Peyer's patch (tissue), 4 donors: ENCODE measurements around the gene MUSTN1.

Experiments used
- POLR2A ChIP-seq, 2 donors: fragments of 450-650 bp; IDR thresholded peaks; one replicate each; pipeline ENCODE4 v1.5.1; 2017; ENCODE audit warnings: antibody characterized with exemption in 2 of 2, mild to moderate bottlenecking in 2 of 2, moderate library complexity in 2 of 2
- TF ChIP-seq, protein P1 (sequence below), 6 experiments: fragments of 450-650 bp in 4 of 6; fragments of 200-600 bp in 2 of 6; sonication (generic) in 1 of 6; IDR thresholded peaks; one replicate each; pipeline ENCODE4 v1.5.1; 2017 to 2019; ENCODE audit warnings: antibody characterized with exemption in 6 of 6, mild to moderate bottlenecking in 3 of 6, moderate library complexity in 1 of 6

DNA sequence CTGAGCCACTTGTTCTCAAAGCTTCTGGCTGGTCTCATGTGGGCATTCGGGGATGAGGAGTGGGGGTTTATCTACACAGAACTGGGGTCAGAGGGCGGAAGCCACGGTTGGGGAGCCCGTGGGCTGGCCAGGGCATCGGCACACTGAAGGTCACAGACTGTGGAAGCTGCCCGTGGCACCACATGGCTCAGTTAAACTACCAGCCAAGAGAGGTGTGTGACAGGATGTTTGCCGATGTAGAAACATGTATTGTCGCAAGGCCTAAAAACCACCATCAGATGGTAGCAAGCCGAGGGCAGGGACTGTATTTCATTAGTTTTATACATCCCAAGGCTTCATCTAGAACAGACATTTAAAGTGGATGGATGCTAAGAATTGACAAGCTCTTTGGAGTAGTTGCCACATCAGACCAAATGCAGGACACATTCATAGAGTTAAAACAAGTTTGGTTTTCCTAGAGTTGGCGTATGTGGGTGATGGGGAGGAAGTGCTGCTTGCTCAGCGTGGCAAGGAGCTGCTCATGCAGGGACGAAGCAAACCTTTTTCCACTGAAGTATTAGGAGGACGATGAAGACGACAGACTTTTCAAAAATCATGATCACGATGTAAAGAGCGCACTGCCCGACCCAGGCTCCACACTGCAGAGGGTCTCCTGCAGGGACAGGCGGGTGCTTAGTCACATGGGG is 9.6 kb upstream of the MUSTN1 start:
- TF ChIP-seq, protein P1, sequence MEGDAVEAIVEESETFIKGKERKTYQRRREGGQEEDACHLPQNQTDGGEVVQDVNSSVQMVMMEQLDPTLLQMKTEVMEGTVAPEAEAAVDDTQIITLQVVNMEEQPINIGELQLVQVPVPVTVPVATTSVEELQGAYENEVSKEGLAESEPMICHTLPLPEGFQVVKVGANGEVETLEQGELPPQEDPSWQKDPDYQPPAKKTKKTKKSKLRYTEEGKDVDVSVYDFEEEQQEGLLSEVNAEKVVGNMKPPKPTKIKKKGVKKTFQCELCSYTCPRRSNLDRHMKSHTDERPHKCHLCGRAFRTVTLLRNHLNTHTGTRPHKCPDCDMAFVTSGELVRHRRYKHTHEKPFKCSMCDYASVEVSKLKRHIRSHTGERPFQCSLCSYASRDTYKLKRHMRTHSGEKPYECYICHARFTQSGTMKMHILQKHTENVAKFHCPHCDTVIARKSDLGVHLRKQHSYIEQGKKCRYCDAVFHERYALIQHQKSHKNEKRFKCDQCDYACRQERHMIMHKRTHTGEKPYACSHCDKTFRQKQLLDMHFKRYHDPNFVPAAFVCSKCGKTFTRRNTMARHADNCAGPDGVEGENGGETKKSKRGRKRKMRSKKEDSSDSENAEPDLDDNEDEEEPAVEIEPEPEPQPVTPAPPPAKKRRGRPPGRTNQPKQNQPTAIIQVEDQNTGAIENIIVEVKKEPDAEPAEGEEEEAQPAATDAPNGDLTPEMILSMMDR (IDR thresholded peaks at IDR 0.05) = no peak
- TF ChIP-seq POLR2A (IDR thresholded peaks at IDR 0.05) = no peak
